Dendritic cell treated with granulocyte-macrophage colony-stimulating factor and Interleukin-4, amounts not matched to agents 40 ng/mL and 50 ng/mL, for 4 days (primary cell): ENCODE data around the gene RALGDS.
A peak's percentile ranks its signal among the peaks of the same experiment; 100 is the strongest.

Source experiments
- H3K27ac Mint-ChIP-seq: one replicate; pipeline ENCODE4 v1.8.0; 2022; ENCODE audit warnings: mild to moderate bottlenecking, mixed read lengths
- H3K27me3 Mint-ChIP-seq: one replicate; pipeline ENCODE4 v1.8.0; 2022; ENCODE audit warnings: mild to moderate bottlenecking, mixed read lengths
- H3K36me3 Mint-ChIP-seq: one replicate; pipeline ENCODE4 v1.8.0; 2022; ENCODE audit warnings: low read depth, mixed read lengths
- H3K4me1 Mint-ChIP-seq: one replicate; pipeline ENCODE4 v1.8.0; 2022; ENCODE audit warnings: low read depth, mixed read lengths
- H3K4me3 Mint-ChIP-seq: one replicate; pipeline ENCODE4 v1.8.0; 2022; ENCODE audit warnings: mild to moderate bottlenecking, moderate library complexity, mixed read lengths
- H3K9me3 Mint-ChIP-seq: one replicate; pipeline ENCODE4 v1.8.0; 2022; ENCODE audit warnings: mixed read lengths
- intact Hi-C: fragments of 100-400 bp; cut with micrococcal nuclease; formaldehyde crosslinking; loops from one replicate; pipeline ENCODE4 v1.15.0; 2022

RALGDS gene

DNA sequence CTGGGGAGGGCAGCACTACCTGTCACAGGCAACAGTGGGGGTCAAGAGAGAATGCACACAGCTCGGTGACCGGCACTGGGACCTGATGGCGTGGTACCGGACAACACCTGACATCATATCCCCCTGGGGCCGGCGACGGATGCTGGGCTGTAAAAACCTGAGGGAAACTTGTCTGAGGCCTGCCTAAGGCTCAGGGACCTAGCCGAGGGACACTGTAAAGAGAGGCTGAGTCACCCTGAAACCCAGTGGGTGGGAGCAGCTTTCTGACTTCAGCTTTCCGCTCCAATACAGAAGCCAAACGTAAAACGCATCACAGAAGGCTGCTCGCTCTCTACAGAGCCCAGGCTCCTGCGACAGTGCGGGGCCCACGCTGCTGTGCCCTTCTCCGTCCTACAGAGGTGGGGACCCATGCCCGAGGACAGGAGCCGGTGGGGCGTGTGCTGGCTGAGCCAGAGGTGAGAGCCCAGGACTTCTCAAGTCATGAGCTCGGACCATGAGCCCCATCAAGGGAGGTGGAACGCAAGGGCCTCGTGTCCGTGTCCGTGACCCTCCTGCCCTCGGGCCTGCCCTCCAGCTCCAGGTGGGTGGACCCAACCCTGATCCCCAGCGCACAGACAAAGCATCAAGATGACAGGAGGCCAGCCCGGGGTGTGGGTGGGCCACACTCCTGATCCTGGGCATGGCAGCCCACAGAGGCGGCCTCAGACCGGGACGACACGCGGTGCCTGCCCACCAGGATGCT lies 5.3 kb downstream of the RALGDS start:
- intact Hi-C loops, result no loop called here
- H3K9me3 Mint-ChIP-seq, result no peaks in the 10 kb centered on the region
- no peaks in the 10 kb centered on the region for H3K27me3 Mint-ChIP-seq
- peak overlapping the region; percentile 99 for H3K27ac Mint-ChIP-seq
- H3K36me3 Mint-ChIP-seq, result peaks cover 79% of the 10 kb centered on the region
- H3K4me3 Mint-ChIP-seq, result peak overlapping the region; percentile 69
- H3K4me1 Mint-ChIP-seq, result peaks cover 80% of the 10 kb centered on the region

DNA sequence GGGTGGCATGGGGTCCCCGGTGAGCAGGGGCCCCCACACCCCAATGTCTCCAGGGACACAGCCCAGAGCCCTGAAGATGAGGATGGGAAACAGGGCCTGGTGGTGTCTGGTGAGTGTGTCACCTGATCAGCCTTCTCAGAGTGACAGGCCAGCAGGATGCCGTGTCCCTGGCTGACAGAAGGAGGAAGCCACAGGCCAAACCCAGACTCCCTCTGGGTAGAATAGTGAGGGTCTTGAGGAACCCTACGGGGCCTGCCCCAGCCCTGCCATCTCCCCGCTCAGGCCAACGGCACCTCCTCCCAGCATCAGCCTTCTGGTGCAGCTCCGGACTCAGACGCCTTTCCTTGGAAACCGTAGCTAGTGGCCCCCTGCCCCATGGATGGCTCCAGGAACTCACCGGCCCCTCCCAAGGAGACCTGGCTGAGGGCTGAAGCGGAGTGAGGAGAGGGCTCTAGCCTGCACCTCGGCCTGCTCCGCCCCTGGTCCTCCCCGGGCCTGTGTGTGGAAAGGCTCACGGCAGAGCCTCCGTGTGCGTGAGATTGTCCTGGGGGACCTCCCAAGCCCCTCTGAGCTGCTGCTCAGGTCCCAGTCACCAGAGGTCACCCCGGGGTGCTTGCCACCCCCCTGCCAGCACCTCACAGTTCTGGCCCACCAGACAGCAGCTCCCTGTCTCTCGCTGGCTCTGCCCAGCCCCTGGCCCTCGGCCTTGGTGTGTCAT lies 6.0 kb downstream of the RALGDS start:
- Mint-ChIP-seq H3K27me3 (no peaks in the 10 kb centered on the region), H3K4me3 (peak overlapping the region; percentile 69), H3K4me1 (peaks cover 83% of the 10 kb centered on the region), H3K36me3 (peaks cover 81% of the 10 kb centered on the region), H3K27ac (peak overlapping the region; percentile 99), H3K9me3 (no peaks in the 10 kb centered on the region)
- intact Hi-C loops, result no loop called here

DNA sequence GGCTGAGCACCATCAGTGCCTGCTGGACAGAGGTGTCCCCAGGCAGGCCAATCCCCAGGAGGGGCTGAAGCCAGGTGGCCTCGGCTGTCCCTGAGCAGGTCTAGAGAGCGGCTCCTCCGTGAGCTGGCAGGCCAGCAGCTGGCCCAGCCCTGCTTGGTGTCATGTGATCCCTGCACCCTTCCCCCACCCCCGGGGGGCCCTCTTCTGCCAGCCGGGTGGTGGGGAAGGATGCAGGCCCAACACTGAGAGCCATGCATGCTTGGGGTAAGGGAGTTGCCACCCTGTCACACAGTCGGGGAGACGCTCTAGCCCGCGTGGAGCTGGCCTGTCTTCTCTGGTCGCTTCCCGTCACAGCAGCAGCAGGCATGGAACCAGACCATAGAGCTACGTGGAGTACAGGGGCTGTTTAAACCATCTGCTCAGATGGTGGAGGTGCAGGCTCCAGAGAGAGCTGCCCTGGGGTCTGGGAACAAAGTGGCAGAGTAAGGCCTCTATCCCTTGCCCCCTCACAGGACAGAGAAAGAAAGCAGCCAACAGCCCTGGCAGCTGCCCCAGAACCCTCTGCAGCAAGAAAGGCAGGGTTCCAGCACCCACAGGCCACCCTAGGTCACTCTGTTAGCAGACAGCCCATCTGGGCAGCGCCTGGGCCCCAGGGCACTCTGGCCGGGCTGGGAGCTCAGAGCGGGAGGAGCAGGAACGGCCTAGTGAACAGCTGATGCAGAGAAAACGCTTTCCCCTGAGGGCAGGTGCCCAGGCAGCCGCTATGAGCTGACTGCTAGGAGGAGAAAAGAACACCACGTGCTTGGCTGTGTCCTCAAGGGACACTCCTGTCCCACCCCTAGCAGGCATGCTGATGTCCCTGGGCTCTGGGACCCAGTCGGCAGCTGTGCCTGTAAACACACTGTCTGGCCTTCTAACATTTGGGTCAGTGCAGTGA lies 6.8 kb downstream of the RALGDS start:
- Mint-ChIP-seq H3K4me3 (peak overlapping the region; percentile 69), H3K27me3 (no peaks in the 10 kb centered on the region)
- intact Hi-C loops, result loop anchor here (1.0 kb wide), 1 partner anchor 7 kb away; the partner anchor contains the start of gene RALGDS

DNA sequence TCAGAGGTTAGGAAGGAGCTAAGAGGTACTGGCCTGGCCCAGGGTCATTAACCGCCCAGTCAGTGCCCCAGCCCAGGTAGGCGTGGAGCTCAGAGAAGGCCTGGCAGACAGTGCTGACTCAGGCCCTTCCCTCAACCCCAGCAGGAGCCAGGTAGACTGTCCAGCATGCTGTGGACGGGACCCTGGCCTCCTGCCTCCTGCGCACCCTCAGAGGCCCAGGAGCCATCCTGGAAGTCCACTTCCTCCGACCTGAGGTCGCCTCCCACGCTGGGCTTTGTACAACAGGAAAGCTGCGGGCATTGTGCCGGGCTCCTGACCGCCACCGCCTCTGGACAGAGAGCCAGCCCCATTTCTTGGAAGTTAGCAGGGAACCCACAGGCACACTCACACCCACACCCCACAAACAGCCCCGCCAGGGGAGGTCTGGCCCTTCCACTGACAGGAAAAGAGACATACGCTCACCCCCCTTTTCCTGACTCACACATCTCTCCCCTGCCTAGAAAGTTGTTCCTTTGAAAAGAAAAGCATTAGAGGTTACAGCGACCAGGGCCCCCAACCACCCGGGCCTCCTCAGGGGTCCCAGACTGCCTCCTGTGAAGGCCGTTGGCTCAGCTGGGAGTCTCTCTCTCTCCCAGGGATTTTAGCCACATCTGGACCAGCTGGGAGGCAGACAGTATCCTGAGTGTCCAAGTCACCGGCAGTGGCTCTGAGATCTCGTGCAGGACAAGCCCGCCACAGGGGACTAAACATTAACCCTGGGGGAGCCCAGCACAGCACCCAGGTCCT lies 7.7 kb downstream of the RALGDS start:
- H3K4me3 Mint-ChIP-seq, result peak overlapping the region; percentile 59
- peaks cover 81% of the 10 kb centered on the region for H3K36me3 Mint-ChIP-seq
- H3K27me3 Mint-ChIP-seq, result no peaks in the 10 kb centered on the region
- H3K27ac Mint-ChIP-seq, result peak overlapping the region; percentile 99
- intact Hi-C loops, result loop anchor here (1.0 kb wide), 1 partner anchor 8 kb away; the partner anchor contains the start of gene RALGDS
- peaks cover 76% of the 10 kb centered on the region for H3K4me1 Mint-ChIP-seq
- H3K9me3 Mint-ChIP-seq, result no peaks in the 10 kb centered on the region

More for the DNA sequence above, 6.8 kb downstream of the RALGDS start:
- peaks cover 81% of the 10 kb centered on the region for H3K36me3 Mint-ChIP-seq
- no peaks in the 10 kb centered on the region for H3K9me3 Mint-ChIP-seq
- peaks cover 84% of the 10 kb centered on the region for H3K4me1 Mint-ChIP-seq
- H3K27ac Mint-ChIP-seq, result peak overlapping the region; percentile 99

DNA sequence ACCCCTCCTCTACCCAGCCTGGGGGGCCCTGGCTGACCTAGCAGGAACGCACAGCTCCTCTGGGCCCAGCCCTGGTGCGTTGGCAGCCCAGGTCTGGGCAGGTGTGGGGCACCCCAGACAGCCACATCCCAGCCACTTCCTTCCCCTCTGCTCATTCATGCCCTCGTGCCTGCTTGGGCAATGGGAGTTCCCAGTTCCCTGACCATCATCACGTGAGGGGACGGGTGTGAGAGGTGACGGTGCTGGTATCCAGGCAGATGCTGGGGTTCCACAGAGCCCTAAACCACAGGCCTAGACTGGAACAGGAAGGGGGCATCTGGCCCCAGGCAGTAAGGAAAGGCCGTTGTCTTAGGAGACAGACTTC lies 8.4 kb downstream of the RALGDS start:
- Mint-ChIP-seq H3K36me3 (peaks cover 81% of the 10 kb centered on the region), H3K4me3 (peak overlapping the region; percentile 59), H3K27me3 (no peaks in the 10 kb centered on the region), H3K9me3 (no peaks in the 10 kb centered on the region), H3K4me1 (peaks cover 68% of the 10 kb centered on the region), H3K27ac (peak overlapping the region; percentile 99)
- intact Hi-C loops, result loop anchor here (1.0 kb wide), 1 partner anchor 9 kb away; the partner anchor contains the start of gene RALGDS

DNA sequence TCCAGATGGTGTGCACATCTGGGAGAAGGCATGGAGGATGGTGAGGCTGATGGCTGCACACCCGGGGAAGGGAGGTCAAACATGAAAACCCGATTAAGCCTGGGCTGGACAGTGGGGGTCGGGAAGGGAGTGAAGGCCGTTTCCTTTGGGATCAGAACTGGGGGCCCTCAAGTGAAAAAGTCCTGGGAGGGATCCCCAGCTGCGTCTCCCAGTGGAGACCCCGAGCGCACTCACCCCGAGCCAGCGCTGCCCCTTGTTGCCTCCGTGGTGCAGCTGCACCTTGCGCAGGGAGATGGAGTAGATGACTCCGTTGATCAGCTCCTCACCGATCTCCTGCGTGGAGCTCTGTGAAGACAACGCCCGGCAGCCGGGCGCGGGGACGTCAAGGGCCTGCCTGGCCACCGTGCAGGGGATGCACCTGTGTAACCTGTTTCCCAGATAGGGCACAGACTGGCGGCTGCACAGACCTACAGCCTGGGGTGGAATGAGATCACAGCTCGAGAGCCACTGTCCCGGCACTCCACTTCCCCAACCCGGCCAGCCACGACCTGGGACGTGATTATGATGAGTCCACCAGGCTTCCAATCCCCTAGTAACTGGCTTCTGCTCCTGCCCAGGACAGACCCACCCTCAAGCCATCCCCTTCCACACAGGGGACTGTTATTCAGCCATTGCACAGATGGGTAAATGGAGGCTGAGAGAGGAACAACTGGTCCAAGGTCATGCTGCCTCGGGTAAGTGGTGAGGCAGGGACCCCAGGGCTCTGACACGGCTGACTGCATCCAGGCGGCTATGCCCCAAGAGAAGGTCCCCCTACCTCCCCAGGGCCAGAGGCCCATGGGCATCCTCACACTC lies 9.0 kb downstream of the RALGDS start:
- Mint-ChIP-seq H3K27ac (peak overlapping the region; percentile 99), H3K36me3 (peaks cover 81% of the 10 kb centered on the region), H3K4me1 (peaks cover 62% of the 10 kb centered on the region), H3K4me3 (peak overlapping the region; percentile 59), H3K9me3 (no peaks in the 10 kb centered on the region), H3K27me3 (no peaks in the 10 kb centered on the region)
- intact Hi-C loops, result loop anchor here (2.0 kb wide), 1 partner anchor 27 kb away; no protein-coding TSS in a partner anchor

DNA sequence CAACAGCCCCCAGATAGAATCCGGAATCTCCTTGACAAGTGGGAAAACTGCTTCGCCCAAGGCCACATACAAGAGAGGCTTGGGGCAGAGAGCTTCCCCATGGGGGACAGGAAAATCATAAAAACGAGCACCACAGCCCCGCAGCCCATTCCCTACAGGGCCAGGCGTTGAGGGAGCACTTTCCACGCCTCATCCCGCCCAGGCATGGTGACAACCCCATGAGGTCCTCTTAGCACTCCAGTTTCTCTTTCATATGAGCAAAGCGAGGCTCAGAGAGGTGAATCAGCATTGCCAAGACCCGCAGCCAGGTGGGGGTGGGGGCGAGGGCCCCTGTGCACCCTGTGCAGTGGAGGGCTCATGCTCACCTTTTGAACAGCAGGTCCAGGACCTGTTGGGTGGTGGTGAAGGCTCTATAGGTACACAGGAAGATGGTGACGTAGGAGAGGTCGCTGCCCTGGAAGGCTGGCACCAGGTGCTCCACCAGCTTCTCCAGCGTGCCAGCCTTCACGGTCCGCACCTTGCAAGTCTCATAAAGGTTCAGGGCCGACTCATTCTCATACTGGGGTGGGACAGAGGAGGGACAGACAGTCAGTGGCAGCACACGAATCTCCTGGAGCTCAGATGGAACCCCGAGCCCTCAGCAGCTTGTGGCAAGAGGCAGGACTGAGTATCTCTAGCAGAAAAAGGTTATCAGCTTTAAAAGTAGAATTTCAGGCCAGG lies 10.9 kb downstream of the RALGDS start:
- Mint-ChIP-seq H3K4me1 (peaks cover 43% of the 10 kb centered on the region), H3K4me3 (no peak overlapping the region), H3K27me3 (no peaks in the 10 kb centered on the region), H3K9me3 (no peaks in the 10 kb centered on the region), H3K27ac (peak overlapping the region; percentile 99), H3K36me3 (peaks cover 81% of the 10 kb centered on the region)
- intact Hi-C loops, result loop anchor here (2.0 kb wide), 1 partner anchor 29 kb away; no protein-coding TSS in a partner anchor

DNA sequence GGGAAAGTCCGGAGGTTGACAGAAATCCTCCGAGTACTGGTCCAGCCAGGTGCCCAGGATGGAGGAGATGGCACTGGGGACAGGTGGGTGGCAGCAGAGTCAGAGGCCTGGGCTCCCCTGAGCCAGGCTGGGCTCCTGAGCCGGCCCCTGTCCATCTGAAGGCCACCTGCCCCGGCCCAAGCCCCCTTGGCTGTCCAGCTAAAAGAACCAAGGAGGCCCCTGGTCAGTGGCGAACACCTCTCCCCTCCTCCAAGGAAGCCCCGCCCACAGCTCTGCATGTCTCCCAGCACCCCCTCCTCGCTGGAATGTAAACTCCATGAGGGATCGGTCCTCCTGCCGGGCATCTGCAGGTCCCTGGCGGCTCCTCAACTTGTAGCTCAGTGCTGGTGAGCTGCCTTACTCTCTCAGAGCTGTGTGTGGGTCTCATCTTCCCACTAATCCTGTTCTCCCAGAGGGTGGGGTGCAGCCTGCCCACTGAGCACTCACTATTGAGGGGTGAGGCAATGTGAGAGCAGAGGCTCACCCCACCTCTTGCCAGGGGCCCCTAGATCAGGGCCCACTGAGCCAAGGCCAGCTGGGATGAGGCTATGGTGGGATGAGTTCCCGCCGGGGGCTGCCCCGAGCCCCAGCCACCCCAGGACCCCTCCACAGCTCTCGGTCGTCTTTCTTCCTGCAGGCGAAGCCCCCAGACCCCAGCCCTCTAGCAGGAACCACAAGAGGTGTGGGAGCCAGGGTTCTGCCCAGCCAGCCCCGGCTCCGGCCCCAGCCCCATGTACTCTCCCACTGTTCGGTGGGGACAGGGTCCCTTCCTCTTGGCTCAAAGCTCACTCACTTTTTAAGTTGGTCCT lies 12.0 kb downstream of the RALGDS start:
- Mint-ChIP-seq H3K36me3 (peaks cover 88% of the 10 kb centered on the region), H3K4me1 (peaks cover 32% of the 10 kb centered on the region), H3K27me3 (no peaks in the 10 kb centered on the region), H3K4me3 (no peak overlapping the region), H3K27ac (peak overlapping the region; percentile 99), H3K9me3 (no peaks in the 10 kb centered on the region)
- intact Hi-C loops, result no loop called here

DNA sequence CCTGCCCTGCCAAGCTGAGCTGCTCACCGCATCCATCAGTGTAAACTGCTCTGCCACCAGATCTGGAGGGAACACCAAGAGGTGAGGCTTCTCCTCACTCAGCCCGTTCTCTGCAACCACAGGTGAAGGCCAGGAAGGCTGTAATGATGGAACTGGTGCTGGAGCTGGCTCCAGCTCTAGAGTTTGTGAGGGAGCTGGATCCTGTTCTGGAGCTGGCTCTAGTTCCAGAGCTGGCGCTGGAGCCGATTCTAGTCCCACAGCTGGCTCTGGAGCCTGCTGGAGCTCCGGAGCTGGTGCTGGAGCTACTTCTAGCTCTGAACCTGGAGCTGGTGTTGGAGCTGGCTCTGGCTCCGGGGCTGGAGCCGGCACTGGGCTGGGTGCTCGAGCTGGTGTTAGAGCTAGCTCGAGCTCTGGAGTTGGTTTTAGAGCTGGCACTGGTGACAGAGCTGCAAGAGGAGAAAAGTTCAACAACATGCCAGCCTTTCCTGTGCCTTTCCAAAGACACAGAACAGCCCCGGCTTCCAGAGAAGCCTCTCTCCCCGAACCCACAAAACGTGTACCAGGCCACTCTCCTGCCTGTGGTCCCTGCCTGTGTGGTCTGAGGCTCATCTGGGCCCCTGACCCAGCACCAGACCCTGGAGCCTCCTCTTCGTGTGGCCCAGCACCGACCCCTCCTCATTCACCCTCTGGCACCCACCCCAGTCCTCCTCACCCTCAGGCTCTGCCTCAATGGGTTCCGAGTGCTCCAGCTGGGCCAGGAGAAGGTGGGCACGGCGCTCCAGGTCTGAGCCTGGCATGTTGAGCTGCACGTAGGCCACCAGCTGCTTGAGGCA lies 12.9 kb downstream of the RALGDS start:
- Mint-ChIP-seq H3K36me3 (peaks cover 96% of the 10 kb centered on the region), H3K27ac (peak overlapping the region; percentile 99), H3K9me3 (no peaks in the 10 kb centered on the region), H3K27me3 (no peaks in the 10 kb centered on the region), H3K4me3 (no peak overlapping the region), H3K4me1 (peaks cover 24% of the 10 kb centered on the region)
- intact Hi-C loops, result no loop called here

DNA sequence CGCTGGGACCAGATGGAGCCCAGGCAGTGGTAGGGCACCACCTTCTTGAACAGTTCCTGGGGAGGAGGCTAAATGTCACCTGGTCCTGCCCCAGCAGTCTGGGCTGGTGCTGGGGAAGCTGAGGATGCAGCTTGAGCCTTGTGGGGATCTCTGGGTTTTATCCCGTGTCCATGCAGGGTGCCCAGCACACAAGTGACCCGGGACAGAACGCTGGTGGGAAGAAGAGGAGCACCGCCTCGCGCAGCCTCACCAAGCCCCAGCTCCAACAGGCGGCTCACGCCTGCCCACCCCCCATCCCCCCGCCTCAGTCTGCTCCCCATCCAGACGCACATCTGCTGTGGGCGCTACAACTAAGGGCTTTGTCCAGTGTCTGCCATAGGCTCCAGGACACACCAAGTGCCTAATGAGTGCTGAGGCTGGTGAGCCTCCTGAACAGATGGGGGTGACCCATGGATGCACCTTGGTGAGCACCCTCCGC lies 13.8 kb downstream of the RALGDS start:
- intact Hi-C loops, result no loop called here
- H3K27ac Mint-ChIP-seq, result no peak overlapping the region
- H3K27me3 Mint-ChIP-seq, result no peaks in the 10 kb centered on the region
- peaks cover 100% of the 10 kb centered on the region for H3K36me3 Mint-ChIP-seq
- no peaks in the 10 kb centered on the region for H3K9me3 Mint-ChIP-seq
- H3K4me1 Mint-ChIP-seq, result peaks cover 15% of the 10 kb centered on the region
- H3K4me3 Mint-ChIP-seq, result no peak overlapping the region
